ENCODE measurements around the gene PAPPA2. TPM values are rescaled to one million over a fixed set of nuclear protein-coding genes. Genes with fewer than 3 reads are reported as not detected.

PAPPA2 gene
- total RNA-seq, 1 experiment from 2014 or later: not detected

DNA sequence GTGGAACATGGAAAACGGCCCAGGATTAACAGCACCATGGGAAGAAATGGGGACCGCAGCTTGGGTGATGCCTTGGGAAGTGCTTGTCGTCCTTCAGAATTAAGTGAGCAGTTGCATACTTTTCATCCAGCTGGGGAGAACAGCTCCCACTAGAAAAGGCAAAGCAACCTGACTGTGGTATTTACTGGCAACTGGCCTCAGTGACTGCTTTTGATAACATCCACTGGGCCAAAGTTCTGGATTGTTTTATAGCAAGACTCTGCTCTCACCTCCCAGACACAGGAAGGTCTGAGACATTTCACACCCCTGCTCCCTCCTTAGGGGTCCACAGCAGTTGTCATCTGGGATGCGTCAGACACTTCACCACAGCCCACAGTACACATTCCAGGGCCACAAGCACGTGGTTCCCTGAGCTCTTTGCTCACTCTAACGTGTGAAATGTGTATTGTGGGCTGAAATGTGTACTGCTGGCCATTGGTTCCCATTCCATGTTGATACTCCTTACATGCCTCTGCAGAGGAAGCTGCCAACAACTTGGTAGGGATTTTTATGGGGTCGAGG, 6.6 kb downstream of the PAPPA2 start:
- no TSS peak for BruUV-seq (replicated peaks)
- intact Hi-C loops (cut with micrococcal nuclease; ENCODE audit: unreplicated experiment): no loop called here
- H2AFZ ChIP-seq: no peak overlapping the region
- no peaks in the 10 kb centered on the region for H3K9me3 ChIP-seq (ENCODE audit: insufficient read depth, low read depth)
- no peak overlapping the region for H3K27ac ChIP-seq
- H3K4me1 ChIP-seq (replicated peaks; ENCODE audit: insufficient read depth): no peaks in the 10 kb centered on the region
- H3K9me2 ChIP-seq (ENCODE audit: insufficient read depth): no peaks in the 10 kb centered on the region
- no peaks in the 10 kb centered on the region for H3K36me3 ChIP-seq (ENCODE audit: low read depth)
- no peak overlapping the region for H3K4me2 ChIP-seq
- no peaks in the 10 kb centered on the region for H4K20me1 ChIP-seq (ENCODE audit: insufficient read depth)
- H3K79me2 ChIP-seq (ENCODE audit: low read depth): no peaks in the 10 kb centered on the region
- H3K27me3 ChIP-seq (ENCODE audit: insufficient read depth, low read depth): no peaks in the 10 kb centered on the region
- POLR2A ChIA-PET (ENCODE audit: unreplicated experiment): no interaction called here
- H3K4me3 ChIP-seq: no peak overlapping the region
- CTCF ChIA-PET: no interaction called here
- H3F3A ChIP-seq (ENCODE audit: insufficient read depth, low read depth): no peaks in the 10 kb centered on the region
- DNase-seq: no peak
- no peak for TF ChIP-seq EZH2 (IDR thresholded peaks at IDR 0.05; ENCODE audit: low read depth)
- TF ChIP-seq, protein P1, sequence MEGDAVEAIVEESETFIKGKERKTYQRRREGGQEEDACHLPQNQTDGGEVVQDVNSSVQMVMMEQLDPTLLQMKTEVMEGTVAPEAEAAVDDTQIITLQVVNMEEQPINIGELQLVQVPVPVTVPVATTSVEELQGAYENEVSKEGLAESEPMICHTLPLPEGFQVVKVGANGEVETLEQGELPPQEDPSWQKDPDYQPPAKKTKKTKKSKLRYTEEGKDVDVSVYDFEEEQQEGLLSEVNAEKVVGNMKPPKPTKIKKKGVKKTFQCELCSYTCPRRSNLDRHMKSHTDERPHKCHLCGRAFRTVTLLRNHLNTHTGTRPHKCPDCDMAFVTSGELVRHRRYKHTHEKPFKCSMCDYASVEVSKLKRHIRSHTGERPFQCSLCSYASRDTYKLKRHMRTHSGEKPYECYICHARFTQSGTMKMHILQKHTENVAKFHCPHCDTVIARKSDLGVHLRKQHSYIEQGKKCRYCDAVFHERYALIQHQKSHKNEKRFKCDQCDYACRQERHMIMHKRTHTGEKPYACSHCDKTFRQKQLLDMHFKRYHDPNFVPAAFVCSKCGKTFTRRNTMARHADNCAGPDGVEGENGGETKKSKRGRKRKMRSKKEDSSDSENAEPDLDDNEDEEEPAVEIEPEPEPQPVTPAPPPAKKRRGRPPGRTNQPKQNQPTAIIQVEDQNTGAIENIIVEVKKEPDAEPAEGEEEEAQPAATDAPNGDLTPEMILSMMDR (conservative IDR thresholded peaks at IDR 0.05): no peak

DNA sequence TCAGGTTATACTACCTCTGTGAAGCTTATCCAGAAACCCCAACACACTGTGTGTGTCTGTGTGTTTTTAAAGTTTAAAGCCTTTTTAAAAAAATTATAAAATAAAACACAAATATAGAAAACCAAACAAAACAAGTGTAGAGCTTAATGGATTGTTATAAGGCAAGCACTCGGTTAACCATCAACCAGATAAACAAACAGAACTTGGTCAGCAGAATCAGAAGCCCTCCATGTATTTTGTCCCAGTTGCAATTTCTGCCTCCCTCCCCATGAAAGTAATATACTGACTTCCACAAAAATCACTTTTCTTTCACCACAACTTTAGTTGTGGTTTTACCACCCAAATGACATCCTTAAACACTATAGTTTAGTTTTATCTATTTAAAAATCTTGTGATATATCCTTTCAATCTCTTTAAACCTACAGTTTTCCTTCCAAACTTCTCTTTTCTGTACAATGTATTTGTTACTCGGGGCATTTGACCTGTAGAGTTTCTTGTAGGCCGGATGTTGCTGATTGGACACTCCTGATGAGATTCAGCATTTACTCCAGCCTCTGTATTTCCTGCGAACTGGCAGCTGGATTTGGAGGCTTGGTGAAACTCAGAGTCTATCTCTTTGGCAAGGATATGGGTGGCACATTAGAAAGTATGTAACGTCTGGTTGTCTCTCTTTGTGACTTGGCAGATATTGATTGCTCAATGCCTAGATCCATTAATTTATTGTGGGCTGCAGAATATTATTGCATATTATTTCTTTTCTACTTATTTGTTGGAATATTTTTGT, 8.6 kb downstream of the PAPPA2 start:
- intact Hi-C loops (cut with micrococcal nuclease; ENCODE audit: unreplicated experiment): no loop called here
- POLR2A ChIA-PET (ENCODE audit: unreplicated experiment): no interaction called here
- no peak for TF ChIP-seq EZH2 (IDR thresholded peaks at IDR 0.05; ENCODE audit: low read depth)
- TF ChIP-seq, protein P1 (conservative IDR thresholded peaks at IDR 0.05): no peak

DNA sequence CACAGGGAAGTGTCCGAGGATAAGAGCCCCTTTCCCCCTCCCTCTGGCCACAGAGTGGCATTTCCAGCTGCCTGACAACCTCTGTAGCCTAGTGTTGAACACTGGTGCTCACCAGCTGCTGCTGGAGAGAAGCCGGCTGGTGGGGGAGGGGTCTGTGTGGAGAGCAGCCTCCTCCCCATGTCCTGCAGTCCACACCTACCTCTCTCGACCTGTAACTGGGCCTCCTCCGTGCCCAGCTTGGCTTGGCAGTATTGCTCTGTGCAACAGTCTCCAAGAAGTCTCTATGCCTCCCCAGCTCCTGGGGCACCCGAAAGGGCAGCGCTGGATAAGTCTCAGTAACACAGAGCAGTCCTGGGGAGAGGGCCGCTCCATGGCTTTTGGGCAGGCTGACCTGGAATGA, 17.0 kb downstream of the PAPPA2 start:
- ChIA-PET POLR2A (ENCODE audit: unreplicated experiment) (no interaction called here), CTCF (no interaction called here)
- TF ChIP-seq, protein P1 (conservative IDR thresholded peaks at IDR 0.05): no peak
- no peak for TF ChIP-seq EZH2 (IDR thresholded peaks at IDR 0.05; ENCODE audit: low read depth)
- no peaks in the 10 kb centered on the region for H3K9me2 ChIP-seq (ENCODE audit: insufficient read depth)
- no peaks in the 10 kb centered on the region for H3K4me1 ChIP-seq (replicated peaks; ENCODE audit: insufficient read depth)
- H2AFZ ChIP-seq: no peak overlapping the region
- no peak overlapping the region for H3K27ac ChIP-seq
- no peaks in the 10 kb centered on the region; the same call in 1 of the 2 replicates for H3K9me3 ChIP-seq (ENCODE audit: insufficient read depth, low read depth)
- H3F3A ChIP-seq (ENCODE audit: insufficient read depth, low read depth): no peaks in the 10 kb centered on the region
- H3K27me3 ChIP-seq (ENCODE audit: insufficient read depth, low read depth): peaks cover 33% of the 10 kb centered on the region
- no peaks in the 10 kb centered on the region for H4K20me1 ChIP-seq (ENCODE audit: insufficient read depth)
- no peaks in the 10 kb centered on the region for H3K79me2 ChIP-seq (ENCODE audit: low read depth)
- H3K36me3 ChIP-seq (ENCODE audit: low read depth): no peaks in the 10 kb centered on the region
- BruUV-seq (replicated peaks): no TSS peak
- no peak for DNase-seq
- no peak overlapping the region for H3K4me2 ChIP-seq
- intact Hi-C loops (cut with micrococcal nuclease; ENCODE audit: unreplicated experiment): no loop called here
- H3K4me3 ChIP-seq: no peak overlapping the region

More for the DNA sequence above, 8.6 kb downstream of the PAPPA2 start:
- BruUV-seq (replicated peaks): no TSS peak
- no peaks in the 10 kb centered on the region for H3K79me2 ChIP-seq (ENCODE audit: low read depth)
- no peaks in the 10 kb centered on the region for H3K36me3 ChIP-seq (ENCODE audit: low read depth)
- H3K4me2 ChIP-seq: no peak overlapping the region
- H3K27me3 ChIP-seq (ENCODE audit: insufficient read depth, low read depth): no peaks in the 10 kb centered on the region
- H4K20me1 ChIP-seq (ENCODE audit: insufficient read depth): no peaks in the 10 kb centered on the region
- CTCF ChIA-PET: no interaction called here
- no peak overlapping the region for H3K27ac ChIP-seq
- H3K4me1 ChIP-seq (replicated peaks; ENCODE audit: insufficient read depth): no peaks in the 10 kb centered on the region
- H3K9me3 ChIP-seq (ENCODE audit: insufficient read depth, low read depth): no peaks in the 10 kb centered on the region
- no peaks in the 10 kb centered on the region for H3F3A ChIP-seq (ENCODE audit: insufficient read depth, low read depth)
- no peak for DNase-seq
- no peaks in the 10 kb centered on the region for H3K9me2 ChIP-seq (ENCODE audit: insufficient read depth)
- H2AFZ ChIP-seq: no peak overlapping the region
- no peak overlapping the region for H3K4me3 ChIP-seq

All from PC-9 (cell line).